Measurements from ENCODE around the gene NRDE2.

Gene NRDE2

GRCh38 chr14:90297876-90298629 is 33.7 kb downstream of the NRDE2 start:
- DNase-seq = no peak

GRCh38 chr14:90296641-90297040 is 35.1 kb downstream of the NRDE2 start:
- DNase-seq = no peak

- DNase-seq = no peak
These were observed 35.7 kb downstream of the NRDE2 start for GRCh38 chr14:90295870-90296516.

- no peak for DNase-seq
These were observed 36.9 kb downstream of the NRDE2 start for GRCh38 chr14:90294872-90295271.

- DNase-seq = no peak
These were observed 37.7 kb downstream of the NRDE2 start for GRCh38 chr14:90293766-90294730.

- no peak for DNase-seq
These were observed 40.0 kb downstream of the NRDE2 start for GRCh38 chr14:90291699-90292098.

GRCh38 chr14:90290337-90291011 is 41.3 kb downstream of the NRDE2 start:
- DNase-seq = no peak

- DNase-seq = no peak
These were observed 42.9 kb downstream of the NRDE2 start for GRCh38 chr14:90288651-90289355.

GRCh38 chr14:90287791-90288190 is 44.0 kb downstream of the NRDE2 start:
- no peak for DNase-seq

GRCh38 chr14:90281756-90282155 is 50.0 kb downstream of the NRDE2 start:
- no peak for DNase-seq

GRCh38 chr14:90281261-90281660 is 50.5 kb downstream of the NRDE2 start:
- no peak for DNase-seq

- no peak for DNase-seq
These were observed 51.6 kb downstream of the NRDE2 start for GRCh38 chr14:90280096-90280495.

- no peak for DNase-seq
These were observed 53.3 kb downstream of the NRDE2 start for GRCh38 chr14:90278199-90279175.

GRCh38 chr14:90277581-90278198 is 54.1 kb downstream of the NRDE2 start:
- DNase-seq = no peak

- DNase-seq = no peak
These were observed 54.9 kb downstream of the NRDE2 start for GRCh38 chr14:90276646-90277367.

- DNase-seq = no peak
These were observed 55.9 kb downstream of the NRDE2 start for GRCh38 chr14:90275820-90276219.

GRCh38 chr14:90275458-90275814 is 56.3 kb downstream of the NRDE2 start:
- no peak for DNase-seq

- DNase-seq = no peak
These were observed 56.8 kb downstream of the NRDE2 start for GRCh38 chr14:90274808-90275457.

- no peak for DNase-seq
These were observed 57.7 kb downstream of the NRDE2 start for GRCh38 chr14:90274019-90274418.

All from effector CD8-positive, alpha-beta T cell (primary cell).